IMR-90 (cell line): Measurements from ENCODE around the gene SLC38A1. TPM values are rescaled to one million over a fixed set of nuclear protein-coding genes. Genes with fewer than 3 reads are reported as not detected.

Experiments used
- ATAC-seq: fragments of 200-7000 bp; cut with Tn5 transposase; 2 replicates; pipeline ENCODE4 v1.9.1; 2020; ENCODE audit warnings: low read depth, mild to moderate bottlenecking, moderate library complexity
- BruUV-seq: library from RNA; stranded (reverse); fragments of 400-500 nt; replicated peaks from 2 replicates; lab custom pipeline; 2021; lab: Mats Ljungman, UMichigan
- CTCF ChIA-PET: fragments of 300-600 bp; formaldehyde crosslinking; extraction: SDS; loops from one replicate; lab custom pipeline; 2021; ENCODE audit warnings: antibody characterized with exemption; lab: Yijun Ruan, JAX
- POLR2A ChIA-PET: fragments of 300-600 bp; sonication (Branson Sonifier 250); formaldehyde crosslinking; loops from one replicate; lab custom pipeline; 2022; ENCODE audit warnings: antibody characterized with exemption; ENCODE audit not compliant: unreplicated experiment; lab: Charles Lee
- DNase-seq: peaks from one replicate; pipeline ENCODE4 v3.0.0; 2013
- H2AFZ ChIP-seq: replicated peaks from 2 replicates; pipeline ENCODE3; 2013; ENCODE audit warnings: low read length, mild to moderate bottlenecking; ENCODE audit not compliant: poor library complexity
- H2AK5ac ChIP-seq: 2 replicates; pipeline ENCODE4 v1.6.1; 2013; ENCODE audit warnings: low read depth, low read length, inconsistent platforms
- H2AK9ac ChIP-seq: replicated peaks from 2 replicates; pipeline ENCODE3; 2013; ENCODE audit warnings: mild to moderate bottlenecking, low read depth, low read length, moderate library complexity; ENCODE audit not compliant: poor library complexity
- H2BK120ac ChIP-seq: 2 replicates; pipeline ENCODE4 v1.6.1; 2013; ENCODE audit warnings: low read depth, low read length, inconsistent platforms
- H2BK15ac ChIP-seq: 3 replicates; pipeline ENCODE4 v1.6.1; 2013; ENCODE audit warnings: low read depth, low read length, inconsistent platforms
- H2BK20ac ChIP-seq: 2 replicates; pipeline ENCODE4 v1.6.1; 2013; ENCODE audit warnings: low read depth, mild to moderate bottlenecking, inconsistent platforms, low read length, moderate library complexity
- H2BK5ac ChIP-seq: 2 replicates; pipeline ENCODE4 v1.6.1; 2013; ENCODE audit warnings: mild to moderate bottlenecking, low read depth, low read length, inconsistent platforms; ENCODE audit not compliant: poor library complexity, severe bottlenecking
- H3K14ac ChIP-seq: replicated peaks from 2 replicates; pipeline ENCODE4 v1.6.1; 2013; ENCODE audit warnings: low read depth, low read length, inconsistent platforms
- H3K18ac ChIP-seq: 2 replicates; pipeline ENCODE4 v1.6.1; 2013; ENCODE audit warnings: low read depth, low read length, control low read depth
- H3K23ac ChIP-seq: 2 replicates; pipeline ENCODE4 v1.6.1; 2013; ENCODE audit warnings: low read depth, low read length, inconsistent platforms
- H3K27ac ChIP-seq: 2 replicates; pipeline ENCODE4 v1.5.1; 2013; ENCODE audit warnings: mild to moderate bottlenecking, control low read depth, low read length; ENCODE audit not compliant: insufficient read depth
- H3K27me3 ChIP-seq: 2 replicates; pipeline ENCODE4 v1.6.1; 2013; ENCODE audit warnings: low read length; ENCODE audit not compliant: control insufficient read depth, insufficient read depth
- H3K36me3 ChIP-seq: 2 replicates; pipeline ENCODE4 v1.6.1; 2013; ENCODE audit warnings: low read length, mixed read lengths; ENCODE audit not compliant: control insufficient read depth, insufficient read depth
- H3K4ac ChIP-seq: 2 replicates; pipeline ENCODE4 v1.6.1; 2013; ENCODE audit warnings: low read depth, low read length, inconsistent platforms
- H3K4me1 ChIP-seq: 2 replicates; pipeline ENCODE4 v1.6.1; 2013; ENCODE audit warnings: low read length, mixed read lengths; ENCODE audit not compliant: control insufficient read depth, insufficient read depth
- H3K4me2 ChIP-seq: 2 replicates; pipeline ENCODE4 v1.6.1; 2013; ENCODE audit warnings: low read depth, mild to moderate bottlenecking, control low read depth, low read length, moderate library complexity
- H3K4me3 ChIP-seq: 2 replicates; pipeline ENCODE4 v1.5.1; 2013; ENCODE audit warnings: low read depth, mild to moderate bottlenecking, control low read depth, low read length, moderate library complexity; ENCODE audit not compliant: insufficient read depth
- H3K56ac ChIP-seq: 2 replicates; pipeline ENCODE4 v1.6.1; 2013; ENCODE audit warnings: low read length, inconsistent platforms; ENCODE audit not compliant: insufficient read depth; ENCODE audit errors: extremely low read depth
- H3K79me1 ChIP-seq, 2 experiments: 2 replicates each; pipeline ENCODE4 v1.6.1; 2013; ENCODE audit warnings: low read length in 2 of 2, inconsistent platforms in 1 of 2, low read depth in 1 of 2
- H3K9ac ChIP-seq: 2 replicates; pipeline ENCODE4 v1.6.1; 2013; ENCODE audit warnings: low read depth, low read length, control low read depth
- H3K9me1 ChIP-seq: 2 replicates; pipeline ENCODE4 v1.6.1; 2013; ENCODE audit warnings: low read length, inconsistent platforms; ENCODE audit not compliant: insufficient read depth
- H3K9me3 ChIP-seq: 2 replicates; pipeline ENCODE4 v1.6.1; 2013; ENCODE audit warnings: low read length; ENCODE audit not compliant: control insufficient read depth, insufficient read depth
- H4K20me1 ChIP-seq: 2 replicates; pipeline ENCODE4 v1.6.1; 2013; ENCODE audit warnings: low read length, inconsistent platforms; ENCODE audit not compliant: insufficient read depth
- H4K5ac ChIP-seq: 2 replicates; pipeline ENCODE4 v1.6.1; 2013; ENCODE audit warnings: mild to moderate bottlenecking, low read depth, low read length, control low read depth
- H4K8ac ChIP-seq, 2 experiments: 2 replicates each; pipeline ENCODE4 v1.6.1; 2013; ENCODE audit warnings: low read depth in 2 of 2, low read length in 2 of 2, control low read depth in 1 of 2, inconsistent platforms in 1 of 2
- H4K91ac ChIP-seq: 2 replicates; pipeline ENCODE4 v1.6.1; 2013; ENCODE audit warnings: low read depth, low read length, inconsistent platforms; ENCODE audit not compliant: insufficient read depth
- BHLHE40 ChIP-seq: fragments of 150-350 bp; IDR thresholded peaks from 2 replicates; pipeline ENCODE4 v1.6.1; 2016; ENCODE audit warnings: mild to moderate bottlenecking, low read depth, low read length
- CEBPB ChIP-seq: IDR thresholded peaks from 2 replicates; pipeline ENCODE4 v1.6.1; 2012; ENCODE audit warnings: low read depth, low read length, improper control_type of control experiment
- FOS ChIP-seq: fragments of 150-350 bp; IDR thresholded peaks from 2 replicates; pipeline ENCODE4 v1.6.1; 2016; ENCODE audit warnings: low read depth, low read length
- MAFK ChIP-seq: IDR thresholded peaks from 2 replicates; pipeline ENCODE4 v1.6.1; 2012; ENCODE audit warnings: low read depth, low read length, improper control_type of control experiment
- MAZ ChIP-seq: IDR thresholded peaks from 2 replicates; pipeline ENCODE4 v1.6.1; 2012; ENCODE audit warnings: low read depth, mild to moderate bottlenecking, low read length, improper control_type of control experiment, moderate library complexity, borderline replicate concordance
- MXI1 ChIP-seq: IDR thresholded peaks from 2 replicates; pipeline ENCODE4 v1.6.1; 2012; ENCODE audit warnings: low read depth, mild to moderate bottlenecking, low read length, moderate library complexity, borderline replicate concordance
- NFE2L2 ChIP-seq: fragments of 150-350 bp; IDR thresholded peaks from 2 replicates; pipeline ENCODE4 v1.6.1; 2016; ENCODE audit warnings: low read depth, mild to moderate bottlenecking, low read length
- POLR2A ChIP-seq: IDR thresholded peaks from 2 replicates; pipeline ENCODE4 v1.6.1; 2012; ENCODE audit warnings: mild to moderate bottlenecking, low read depth, low read length
- RCOR1 ChIP-seq: IDR thresholded peaks from 2 replicates; pipeline ENCODE4 v1.6.1; 2012; ENCODE audit warnings: mild to moderate bottlenecking, low read length, improper control_type of control experiment; ENCODE audit not compliant: insufficient replicate concordance
- RFX5 ChIP-seq: IDR thresholded peaks from 2 replicates; pipeline ENCODE4 v1.8.0; 2012; ENCODE audit warnings: low read depth, mild to moderate bottlenecking, low read length, moderate library complexity
- SMC3 ChIP-seq: fragments of 150-350 bp; IDR thresholded peaks from 2 replicates; pipeline ENCODE4 v1.6.1; 2016; ENCODE audit warnings: low read depth, mild to moderate bottlenecking, antibody characterized with exemption, low read length, moderate library complexity
- WGBS, 2 experiments: methylation state at CpG; one replicate each; pipeline versions ENCODE4 v1.1.5 to v1.1.7; 2013; ENCODE audit warnings: missing lambda C conversion rate in 2 of 2; ENCODE audit not compliant: insufficient read length in 1 of 2; ENCODE audit errors: extremely low coverage in 2 of 2; 5-methylcytosine and 5-hydroxymethylcytosine counted together
- dilution Hi-C: fragments of 300-500 bp; cut with HindIII; formaldehyde crosslinking; loops from one replicate; pipeline ENCODE4 v1.14.3; 2018; ENCODE audit warnings: low sequenced_read_pairs; ENCODE audit not compliant: unreplicated experiment
- in situ Hi-C: fragments of 300-500 bp; cut with MboI; formaldehyde crosslinking; loops from 3 replicates; pipeline ENCODE4 v1.14.3; 2019; ENCODE audit warnings: low sequenced_read_pairs, inconsistent platforms, mixed read lengths
- intact Hi-C: fragments of 100-400 bp; cut with micrococcal nuclease; formaldehyde crosslinking; loops from 2 replicates; pipeline ENCODE4 v1.10.0; 2022
- polyA plus RNA-seq, 3 experiments: library from polyadenylated mRNA; depleted of rRNA; stranded (reverse); fragments of >200 nt; gene quantifications; 2 replicates each; pipeline ENCODE4 v1.2.3, GENCODE V29; 2012; ENCODE audit warnings: low replicate concordance in 1 of 3
- total RNA-seq: library from RNA; depleted of rRNA; stranded (reverse); fragments of >200 nt; gene quantifications from 2 replicates; pipeline ENCODE4 v1.2.3, GENCODE V29; 2012
- TF ChIP-seq, protein P1 (sequence below): conservative IDR thresholded peaks from 2 replicates; pipeline ENCODE4 v1.5.1; 2012; ENCODE audit warnings: mild to moderate bottlenecking, low read depth, low read length, improper control_type of control experiment

Gene SLC38A1
- total and polyA plus RNA-seq, 2 of the 4 experiments (the other 2 are of a cell fraction) = 22.8 to 61.5 TPM

DNA sequence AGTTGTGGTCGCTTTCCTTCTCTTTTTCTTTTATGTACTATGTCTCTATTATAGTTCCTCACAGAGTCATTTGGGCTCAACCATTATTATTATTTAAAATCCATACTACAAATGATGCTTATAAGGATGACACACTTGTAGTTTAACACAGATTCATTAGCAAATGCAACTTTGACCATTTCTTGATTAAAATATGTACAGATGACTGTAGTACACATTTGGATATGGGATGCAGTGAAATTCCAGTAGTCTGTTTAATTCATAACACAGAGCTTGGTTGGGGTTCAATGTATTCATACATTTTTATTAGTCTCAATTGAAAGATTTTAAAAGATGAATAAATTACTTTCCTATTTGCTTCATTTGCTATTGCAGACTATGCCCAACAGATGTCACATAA lies 30.0 kb downstream of the SLC38A1 start:
- H3K9me1 ChIP-seq = peaks cover 10% of the 10 kb centered on the region
- no peak overlapping the region for H3K18ac ChIP-seq
- H2BK15ac ChIP-seq = no peak overlapping the region
- H2BK120ac ChIP-seq = no peak overlapping the region
- no peak overlapping the region for H2BK20ac ChIP-seq
- no peak overlapping the region for H2AFZ ChIP-seq
- no TSS peak for BruUV-seq
- ChIA-PET POLR2A (no interaction called here), CTCF (no interaction called here)
- H4K5ac ChIP-seq = no peak overlapping the region
- H3K4ac ChIP-seq = no peak overlapping the region
- H3K79me1 ChIP-seq = peaks cover 45 to 64% of the 10 kb centered on the region in 2 experiments
- H3K9ac ChIP-seq = no peak overlapping the region
- H2AK5ac ChIP-seq = no peak overlapping the region
- no peak overlapping the region for H3K23ac ChIP-seq
- no CpG with 5 or more reads among the region's 1 CpG for whole genome bisulfite sequencing, 2 experiments
- no peak overlapping the region for H4K91ac ChIP-seq
- no peak overlapping the region for H2AK9ac ChIP-seq
- no peaks in the 10 kb centered on the region for H3K27me3 ChIP-seq
- no peak overlapping the region for H3K4me2 ChIP-seq
- H3K14ac ChIP-seq = no peak overlapping the region
- H3K4me3 ChIP-seq = no peak overlapping the region
- H4K20me1 ChIP-seq = peaks cover 34% of the 10 kb centered on the region; the same call in 1 of the 2 replicates
- H3K27ac ChIP-seq = no peak overlapping the region
- no peak overlapping the region for H4K8ac ChIP-seq
- no peak overlapping the region for H2BK5ac ChIP-seq
- H3K4me1 ChIP-seq = no peaks in the 10 kb centered on the region
- TF ChIP-seq MAFK = no peak
- TF ChIP-seq SMC3 = no peak
- no peak for TF ChIP-seq MXI1
- no peak for TF ChIP-seq RFX5
- TF ChIP-seq BHLHE40 = no peak
- TF ChIP-seq, protein P1, sequence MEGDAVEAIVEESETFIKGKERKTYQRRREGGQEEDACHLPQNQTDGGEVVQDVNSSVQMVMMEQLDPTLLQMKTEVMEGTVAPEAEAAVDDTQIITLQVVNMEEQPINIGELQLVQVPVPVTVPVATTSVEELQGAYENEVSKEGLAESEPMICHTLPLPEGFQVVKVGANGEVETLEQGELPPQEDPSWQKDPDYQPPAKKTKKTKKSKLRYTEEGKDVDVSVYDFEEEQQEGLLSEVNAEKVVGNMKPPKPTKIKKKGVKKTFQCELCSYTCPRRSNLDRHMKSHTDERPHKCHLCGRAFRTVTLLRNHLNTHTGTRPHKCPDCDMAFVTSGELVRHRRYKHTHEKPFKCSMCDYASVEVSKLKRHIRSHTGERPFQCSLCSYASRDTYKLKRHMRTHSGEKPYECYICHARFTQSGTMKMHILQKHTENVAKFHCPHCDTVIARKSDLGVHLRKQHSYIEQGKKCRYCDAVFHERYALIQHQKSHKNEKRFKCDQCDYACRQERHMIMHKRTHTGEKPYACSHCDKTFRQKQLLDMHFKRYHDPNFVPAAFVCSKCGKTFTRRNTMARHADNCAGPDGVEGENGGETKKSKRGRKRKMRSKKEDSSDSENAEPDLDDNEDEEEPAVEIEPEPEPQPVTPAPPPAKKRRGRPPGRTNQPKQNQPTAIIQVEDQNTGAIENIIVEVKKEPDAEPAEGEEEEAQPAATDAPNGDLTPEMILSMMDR = no peak
- TF ChIP-seq RCOR1 = no peak
- TF ChIP-seq FOS = no peak
- TF ChIP-seq NFE2L2 = no peak
- TF ChIP-seq POLR2A = no peak
- no peak for TF ChIP-seq MAZ
- TF ChIP-seq CEBPB = no peak
- no peaks in the 10 kb centered on the region for H3K9me3 ChIP-seq
- DNase-seq (no peak), ATAC-seq (no peak)
- intact Hi-C loops = no loop called here
- H3K56ac ChIP-seq = no peak overlapping the region
- dilution Hi-C loops = no loop called here
- peaks cover 21% of the 10 kb centered on the region for H3K36me3 ChIP-seq
- in situ Hi-C loops = no loop called here
